ENCODE results near the gene FREM1.
"Not testable (repeated sequence)": the region's sequence is repeated elsewhere in the genome, so short reads cannot be mapped to it uniquely, and the experiment has no call there.

FREM1 gene

GRCh38 chr9:14909961-14910805, at the start of gene FREM1:
TSS of gene FREM1 (minus strand) at chr9:14910428. CDS start at chr9:14868977, 41,451 bp downstream.
- no peak for DNase-seq

GRCh38 chr9:14958989-14959388, 48.8 kb upstream of the FREM1 start:
- no peak for DNase-seq

GRCh38 chr9:14957109-14957508, 46.9 kb upstream of the FREM1 start:
- no peak for DNase-seq

GRCh38 chr9:14956208-14956607, 46.0 kb upstream of the FREM1 start:
- DNase-seq: no peak

- no peak for DNase-seq
Measured at GRCh38 chr9:14945351-14945750, 35.1 kb upstream of the FREM1 start.

- DNase-seq: no peak
Measured at GRCh38 chr9:14941501-14942405, 31.5 kb upstream of the FREM1 start.

- DNase-seq: no peak
Measured at GRCh38 chr9:14939378-14939777, 29.1 kb upstream of the FREM1 start.

GRCh38 chr9:14937216-14937615, 27.0 kb upstream of the FREM1 start:
- no peak for DNase-seq

GRCh38 chr9:14936491-14936890, 26.3 kb upstream of the FREM1 start:
- no peak for DNase-seq

GRCh38 chr9:14935964-14936363, 25.7 kb upstream of the FREM1 start:
- no peak for DNase-seq

GRCh38 chr9:14935106-14935751, 25.0 kb upstream of the FREM1 start:
- no peak for DNase-seq

GRCh38 chr9:14932641-14933040, 22.4 kb upstream of the FREM1 start:
- DNase-seq: no peak

- DNase-seq: no peak
Measured at GRCh38 chr9:14932231-14932630, 22.0 kb upstream of the FREM1 start.

GRCh38 chr9:14926941-14927624, 16.9 kb upstream of the FREM1 start:
- no peak for DNase-seq

GRCh38 chr9:14924230-14925219, 14.3 kb upstream of the FREM1 start:
- no peak for DNase-seq

GRCh38 chr9:14923701-14924100, 13.5 kb upstream of the FREM1 start:
- no peak for DNase-seq

GRCh38 chr9:14920805-14921204, 10.6 kb upstream of the FREM1 start:
- DNase-seq: not testable (repeated sequence)

- DNase-seq: no peak
Measured at GRCh38 chr9:14913366-14913765, 3.1 kb upstream of the FREM1 start.

GRCh38 chr9:14912859-14913258, 2.6 kb upstream of the FREM1 start:
- DNase-seq: no peak

GRCh38 chr9:14911046-14911445, 818 bp upstream of the FREM1 start:
- no peak for DNase-seq

- no peak for DNase-seq
Measured at GRCh38 chr9:14909601-14909960, 647 bp downstream of the FREM1 start.

- DNase-seq: no peak
Measured at GRCh38 chr9:14909181-14909580, 1.0 kb downstream of the FREM1 start.
